Measurements from ENCODE around the gene FTO. TPM values are rescaled to one million over a fixed set of nuclear protein-coding genes. Genes with fewer than 3 reads are reported as not detected.

The FTO gene
- total RNA-seq, 1 donor from 2014 or later, result 106 TPM

DNA sequence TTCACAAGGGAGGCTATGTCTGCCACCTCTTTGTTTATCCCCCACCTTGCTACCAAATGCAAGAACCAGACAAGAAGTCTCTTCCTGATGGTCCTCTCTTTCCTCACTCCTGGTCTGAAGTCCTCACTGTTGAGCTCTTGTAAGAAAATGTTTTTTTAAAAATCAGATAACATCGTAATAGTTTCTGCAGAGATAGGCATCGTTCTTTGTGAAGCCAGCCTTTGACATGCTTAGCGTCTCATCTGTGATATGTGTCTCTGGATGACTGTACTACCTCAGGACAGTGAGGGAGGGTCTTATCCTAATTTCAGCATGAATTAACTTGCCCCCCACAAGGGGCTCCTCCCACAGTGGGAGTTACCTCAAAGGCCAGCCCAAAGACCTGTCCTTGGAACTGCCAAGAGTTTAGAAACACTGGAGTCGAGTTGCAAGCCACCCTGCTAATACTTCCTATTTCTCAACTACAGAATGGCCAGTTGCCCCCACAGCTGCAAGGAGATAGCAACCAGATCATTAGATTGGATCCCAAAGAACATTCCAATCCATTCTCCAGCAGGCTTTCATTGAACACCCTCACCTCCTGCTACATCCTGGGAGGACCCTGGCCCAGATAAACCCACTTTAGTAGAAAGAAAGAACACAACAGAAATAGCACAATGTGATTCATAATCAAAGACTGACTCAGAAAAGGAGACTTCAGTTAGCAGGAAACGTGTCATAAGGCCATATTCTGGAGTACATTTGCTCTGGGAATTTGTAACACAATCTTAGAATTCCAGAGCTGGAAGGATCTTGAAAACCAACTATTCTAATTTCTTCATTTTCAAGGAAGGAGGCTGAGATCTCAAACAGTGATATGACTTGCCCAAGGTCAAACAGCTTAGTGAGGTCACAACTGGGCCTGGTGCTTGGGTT, 431.7 kb downstream of the FTO start:
- Mint-ChIP-seq H3K9me3 (ENCODE audit: unreplicated experiment) (peaks cover 12% of the 10 kb centered on the region), H3K27me3 (ENCODE audit: unreplicated experiment) (peaks cover 3% of the 10 kb centered on the region), H3K36me3 (ENCODE audit: unreplicated experiment) (peaks cover 11% of the 10 kb centered on the region), H3K27ac (ENCODE audit: unreplicated experiment) (no peak overlapping the region), H3K4me1 (ENCODE audit: low read depth, unreplicated experiment) (peaks cover 15% of the 10 kb centered on the region), H3K4me3 (ENCODE audit: unreplicated experiment) (no peak overlapping the region)
- TF ChIP-seq, protein P1, sequence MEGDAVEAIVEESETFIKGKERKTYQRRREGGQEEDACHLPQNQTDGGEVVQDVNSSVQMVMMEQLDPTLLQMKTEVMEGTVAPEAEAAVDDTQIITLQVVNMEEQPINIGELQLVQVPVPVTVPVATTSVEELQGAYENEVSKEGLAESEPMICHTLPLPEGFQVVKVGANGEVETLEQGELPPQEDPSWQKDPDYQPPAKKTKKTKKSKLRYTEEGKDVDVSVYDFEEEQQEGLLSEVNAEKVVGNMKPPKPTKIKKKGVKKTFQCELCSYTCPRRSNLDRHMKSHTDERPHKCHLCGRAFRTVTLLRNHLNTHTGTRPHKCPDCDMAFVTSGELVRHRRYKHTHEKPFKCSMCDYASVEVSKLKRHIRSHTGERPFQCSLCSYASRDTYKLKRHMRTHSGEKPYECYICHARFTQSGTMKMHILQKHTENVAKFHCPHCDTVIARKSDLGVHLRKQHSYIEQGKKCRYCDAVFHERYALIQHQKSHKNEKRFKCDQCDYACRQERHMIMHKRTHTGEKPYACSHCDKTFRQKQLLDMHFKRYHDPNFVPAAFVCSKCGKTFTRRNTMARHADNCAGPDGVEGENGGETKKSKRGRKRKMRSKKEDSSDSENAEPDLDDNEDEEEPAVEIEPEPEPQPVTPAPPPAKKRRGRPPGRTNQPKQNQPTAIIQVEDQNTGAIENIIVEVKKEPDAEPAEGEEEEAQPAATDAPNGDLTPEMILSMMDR (IDR thresholded peaks at IDR 0.05; ENCODE audit: partially characterized antibody, unreplicated experiment), result no peak
- no peak for DNase-seq

DNA sequence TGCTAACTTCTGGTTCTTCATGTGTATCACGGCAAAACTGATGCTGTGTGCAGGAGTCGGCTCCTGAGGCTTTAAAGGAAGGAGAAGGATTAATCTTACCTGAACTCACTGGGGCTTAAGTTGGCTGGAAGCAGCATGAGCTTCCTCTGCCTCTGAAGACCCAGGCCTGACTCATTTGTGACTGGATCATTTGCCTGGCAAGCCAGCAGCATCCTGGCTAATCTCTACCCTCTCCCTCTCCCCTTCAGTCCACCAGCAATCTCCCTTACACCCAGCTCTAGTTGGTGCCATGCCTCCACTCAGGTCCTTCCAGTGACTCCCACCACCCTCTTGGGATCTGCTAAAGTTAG, 432.3 kb downstream of the FTO start:
- Mint-ChIP-seq H3K36me3 (ENCODE audit: unreplicated experiment) (peaks cover 8% of the 10 kb centered on the region), H3K4me1 (ENCODE audit: low read depth, unreplicated experiment) (peaks cover 15% of the 10 kb centered on the region), H3K9me3 (ENCODE audit: unreplicated experiment) (peaks cover 12% of the 10 kb centered on the region), H3K27me3 (ENCODE audit: unreplicated experiment) (peaks cover 2% of the 10 kb centered on the region), H3K4me3 (ENCODE audit: unreplicated experiment) (no peak overlapping the region), H3K27ac (ENCODE audit: unreplicated experiment) (no peak overlapping the region)
- DNase-seq, result no peak
- TF ChIP-seq, protein P1 (IDR thresholded peaks at IDR 0.05; ENCODE audit: partially characterized antibody, unreplicated experiment), result no peak

DNA sequence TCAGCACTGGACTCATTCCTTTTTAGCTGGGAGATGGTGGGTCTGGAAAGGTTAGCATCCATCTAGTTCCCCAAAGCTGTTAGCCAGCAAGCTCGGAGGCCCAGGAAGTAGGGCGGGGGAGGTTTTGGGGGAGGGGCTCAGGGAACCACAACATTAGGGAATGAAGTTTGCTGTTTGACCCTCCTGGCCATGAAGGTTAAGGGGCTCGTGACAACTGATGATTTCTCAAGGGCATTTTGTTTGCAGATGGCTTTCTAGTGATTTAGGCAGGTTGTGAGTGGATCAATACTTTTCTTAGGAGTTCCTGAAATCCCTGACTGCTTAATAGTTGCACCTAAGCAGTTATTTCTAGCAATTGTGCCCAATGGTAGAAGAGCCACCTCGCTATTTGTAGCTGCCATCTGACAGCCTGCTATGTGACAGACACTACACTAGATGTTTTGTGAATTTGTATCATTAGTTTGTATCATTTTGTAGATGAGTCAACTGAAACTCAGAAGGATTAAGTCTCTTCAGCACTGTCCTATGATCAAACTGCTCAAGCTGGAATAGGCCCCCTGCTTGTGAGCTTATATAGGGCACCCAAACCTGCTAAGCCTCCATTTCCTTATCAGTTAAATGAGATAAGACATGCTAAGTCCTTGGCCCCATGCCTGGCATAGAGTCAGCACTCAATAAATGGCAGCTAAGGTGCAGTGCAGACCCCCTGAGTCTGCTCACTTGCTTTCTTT, 436.3 kb downstream of the FTO start:
- Mint-ChIP-seq H3K27ac (ENCODE audit: unreplicated experiment) (no peak overlapping the region), H3K4me1 (ENCODE audit: low read depth, unreplicated experiment) (peaks cover 15% of the 10 kb centered on the region), H3K27me3 (ENCODE audit: unreplicated experiment) (peaks cover 5% of the 10 kb centered on the region), H3K4me3 (ENCODE audit: unreplicated experiment) (no peak overlapping the region), H3K9me3 (ENCODE audit: unreplicated experiment) (peaks cover 12% of the 10 kb centered on the region), H3K36me3 (ENCODE audit: unreplicated experiment) (peaks cover 6% of the 10 kb centered on the region)
- TF ChIP-seq, protein P1 (IDR thresholded peaks at IDR 0.05; ENCODE audit: partially characterized antibody, unreplicated experiment), result no peak
- DNase-seq, result no peak

DNA sequence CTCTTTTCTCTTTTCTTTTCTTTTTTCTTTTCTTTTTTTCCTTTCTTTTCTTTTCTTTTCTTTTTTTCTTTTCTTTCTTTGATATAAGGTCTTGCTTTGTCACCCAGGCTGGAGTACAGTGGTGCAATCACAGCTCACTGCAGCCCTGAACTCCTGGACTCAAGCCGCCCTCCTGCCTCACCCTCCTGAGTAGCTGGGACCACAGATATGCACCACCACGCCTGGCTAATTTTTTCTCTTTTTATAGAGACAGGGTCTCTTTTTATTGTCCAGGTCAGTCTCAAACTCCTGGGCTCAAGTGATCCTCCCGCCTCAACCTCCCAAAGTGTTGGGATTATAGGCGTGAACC, 436.8 kb downstream of the FTO start:
- Mint-ChIP-seq H3K4me1 (ENCODE audit: low read depth, unreplicated experiment) (peaks cover 15% of the 10 kb centered on the region), H3K36me3 (ENCODE audit: unreplicated experiment) (peaks cover 6% of the 10 kb centered on the region), H3K27ac (ENCODE audit: unreplicated experiment) (no peak overlapping the region), H3K4me3 (ENCODE audit: unreplicated experiment) (no peak overlapping the region), H3K27me3 (ENCODE audit: unreplicated experiment) (peaks cover 5% of the 10 kb centered on the region), H3K9me3 (ENCODE audit: unreplicated experiment) (peaks cover 12% of the 10 kb centered on the region)
- TF ChIP-seq, protein P1 (IDR thresholded peaks at IDR 0.05; ENCODE audit: partially characterized antibody, unreplicated experiment), result no peak
- DNase-seq, result no peak

DNA sequence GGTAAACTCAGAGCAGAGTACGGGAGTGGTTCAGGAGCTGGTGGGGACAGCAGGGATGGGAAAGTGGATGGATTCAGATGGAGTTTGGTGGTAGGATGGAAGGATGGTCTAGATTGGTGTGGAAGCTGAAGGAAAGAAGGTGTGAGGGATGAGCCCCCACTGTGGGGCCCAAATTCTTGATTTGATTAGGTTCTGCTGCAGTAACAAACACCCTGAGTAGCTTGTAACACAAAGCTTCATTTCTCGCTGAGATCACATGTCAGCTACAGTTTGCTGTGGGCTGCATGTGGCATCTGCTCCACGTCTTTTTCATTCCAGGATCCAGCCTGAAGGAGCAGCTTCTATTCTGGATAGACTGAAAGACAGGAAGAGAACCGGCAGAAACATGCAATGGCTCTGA, 438.8 kb downstream of the FTO start:
- Mint-ChIP-seq H3K9me3 (ENCODE audit: unreplicated experiment) (peaks cover 8% of the 10 kb centered on the region), H3K4me3 (ENCODE audit: unreplicated experiment) (no peak overlapping the region), H3K27ac (ENCODE audit: unreplicated experiment) (no peak overlapping the region), H3K36me3 (ENCODE audit: unreplicated experiment) (peaks cover 6% of the 10 kb centered on the region), H3K27me3 (ENCODE audit: unreplicated experiment) (peaks cover 5% of the 10 kb centered on the region), H3K4me1 (ENCODE audit: low read depth, unreplicated experiment) (peaks cover 15% of the 10 kb centered on the region)
- DNase-seq, result no peak
- TF ChIP-seq, protein P1 (IDR thresholded peaks at IDR 0.05; ENCODE audit: partially characterized antibody, unreplicated experiment), result no peak
